HK-2 (cell line): Measurements from ENCODE around the gene SLC29A4.
"Not testable (repeated sequence)": the region's sequence is repeated elsewhere in the genome, so short reads cannot be mapped to it uniquely, and the experiment has no call there.

Experiments
- DNase-seq: peaks from one replicate; pipeline ENCODE4 v3.0.0-alpha.2; 2018; ENCODE audit not compliant: unreplicated experiment

SLC29A4 gene

DNA sequence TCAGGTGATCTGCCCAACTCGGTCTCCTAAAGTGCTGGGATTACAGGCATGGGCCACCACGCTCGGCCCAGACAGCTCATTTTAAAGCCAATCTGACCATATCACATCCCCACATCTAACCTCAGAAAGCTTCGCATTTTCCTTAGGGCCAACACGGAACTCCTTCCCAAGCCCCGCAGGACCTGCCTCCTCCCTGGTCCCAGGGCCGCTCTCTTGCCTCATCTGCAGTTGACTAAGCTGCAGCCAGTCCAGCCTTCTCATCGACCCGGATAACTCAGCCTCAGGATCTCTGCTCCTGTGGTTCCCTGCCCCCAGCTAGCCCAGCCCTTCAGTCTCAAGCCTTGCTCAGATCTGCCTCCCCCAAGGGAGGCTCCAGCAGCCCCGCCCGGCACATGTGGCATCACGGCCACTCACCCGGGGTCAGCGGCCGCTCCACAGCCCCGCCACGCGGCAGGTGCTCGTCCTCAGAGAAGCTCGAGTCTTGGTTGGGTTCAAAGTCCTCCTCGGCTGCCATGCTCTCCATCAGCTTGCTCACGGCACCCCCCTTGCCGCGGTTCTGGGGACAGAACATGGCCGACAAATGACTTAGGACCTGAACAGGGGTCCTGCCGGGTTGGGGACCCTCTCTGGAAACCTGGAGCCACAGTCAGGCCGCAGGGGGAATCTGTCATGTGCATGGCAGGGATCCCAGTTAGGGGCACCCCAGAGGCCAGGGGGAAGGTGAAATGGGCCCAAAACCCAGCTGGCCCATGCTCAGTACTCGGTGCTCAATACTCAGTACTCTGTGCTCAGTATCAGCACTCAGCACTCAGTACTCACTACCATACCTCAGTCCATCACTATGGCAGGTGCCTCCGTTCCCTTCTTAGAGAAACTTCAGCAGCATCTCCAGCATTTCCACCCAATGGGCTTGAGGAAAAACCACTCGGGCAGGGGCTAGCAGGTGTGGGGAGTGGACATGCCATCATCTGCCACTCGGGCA is 41.3 kb downstream of the SLC29A4 start:
- not testable (repeated sequence) for DNase-seq

DNA sequence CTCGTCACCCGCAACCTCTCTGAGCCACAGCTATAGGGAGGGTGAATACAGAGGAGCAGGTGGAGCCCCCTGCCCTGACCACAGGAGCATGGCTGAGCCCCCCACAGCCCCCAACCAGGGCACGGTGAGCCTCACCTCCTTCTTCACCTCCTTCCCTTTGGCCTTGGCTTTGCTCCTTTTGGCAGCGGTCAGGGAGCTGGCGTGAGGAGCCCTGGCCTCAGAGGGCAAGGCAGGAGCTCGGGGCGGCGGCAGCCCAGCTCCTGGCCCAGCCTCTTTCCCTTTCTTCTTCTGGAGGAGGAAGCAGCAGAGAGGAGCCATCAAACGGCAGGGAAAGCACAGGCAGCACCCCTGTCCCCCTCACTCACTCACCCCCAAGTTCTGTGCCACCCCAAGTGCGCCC is 42.2 kb downstream of the SLC29A4 start:
- no peak for DNase-seq

DNA sequence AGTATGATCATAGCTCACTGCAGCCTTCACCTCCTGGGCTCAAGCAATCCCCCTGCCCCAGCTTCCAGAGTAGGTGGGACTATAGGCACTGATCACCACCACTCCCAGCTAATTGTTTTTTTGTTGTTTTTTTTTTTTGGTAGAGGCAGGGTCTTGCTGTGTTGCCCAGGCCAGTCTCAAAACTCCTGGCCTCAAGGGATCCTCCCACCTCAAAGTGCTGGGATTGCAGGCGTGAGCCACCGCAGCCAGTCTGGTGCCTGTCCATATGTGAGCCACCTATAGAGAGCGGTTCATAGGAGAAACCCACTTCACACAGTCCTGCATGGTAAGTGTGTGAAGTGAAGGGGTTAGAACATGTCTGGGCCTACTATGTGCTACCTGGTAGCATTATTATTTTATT is 47.5 kb downstream of the SLC29A4 start:
- DNase-seq: no peak

GRCh38 chr7:5332579-5332978 is 49.8 kb downstream of the SLC29A4 start:
- DNase-seq: no peak

DNA sequence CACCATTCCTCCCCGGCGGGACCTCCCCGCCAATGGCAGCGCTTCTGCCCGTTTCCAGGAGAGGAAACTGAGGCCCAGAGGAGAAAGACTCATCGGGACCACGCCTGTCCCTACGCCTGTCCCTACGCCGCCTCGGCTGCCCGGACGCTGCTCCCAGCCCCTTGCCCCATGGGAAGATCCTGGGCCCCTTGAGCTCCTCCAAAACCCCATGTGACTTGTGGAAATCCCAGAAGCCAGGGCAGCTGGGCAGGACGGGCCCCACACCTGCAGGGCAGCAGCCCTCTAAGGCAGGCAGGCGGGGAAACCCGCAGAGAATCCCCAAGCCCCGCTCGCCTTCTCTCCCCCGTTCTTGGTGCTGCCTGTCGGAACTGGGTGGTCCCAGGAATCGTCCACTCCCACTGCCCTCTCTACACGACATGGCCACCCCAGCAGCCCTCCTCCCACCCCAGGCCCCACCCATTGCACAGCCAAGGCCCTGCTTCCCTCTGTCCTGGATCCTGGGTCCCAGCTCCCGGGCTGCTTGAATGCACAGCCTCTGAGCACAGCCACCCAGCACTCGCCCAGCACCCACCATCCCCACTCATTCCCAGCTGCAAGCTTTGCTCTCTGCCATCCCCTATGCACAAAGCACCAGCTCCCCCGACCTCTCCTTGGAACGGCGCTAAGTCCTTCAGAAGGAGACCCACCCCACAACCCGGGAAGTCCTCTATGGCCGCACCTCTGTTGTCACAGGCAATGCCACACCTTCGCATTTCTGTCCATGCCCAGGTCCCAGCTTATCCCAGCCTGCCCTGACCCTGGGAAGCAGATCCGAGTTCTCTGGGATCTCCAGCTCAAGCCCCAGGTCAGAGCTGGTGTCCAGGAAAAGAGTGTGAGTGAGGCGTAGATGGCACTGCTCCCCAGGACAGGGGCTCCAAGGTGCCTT is 50.6 kb downstream of the SLC29A4 start:
- DNase-seq: no peak

- DNase-seq: no peak
Measured at GRCh38 chr7:5334671-5335070, 51.9 kb downstream of the SLC29A4 start.

GRCh38 chr7:5337047-5337446 is 54.3 kb downstream of the SLC29A4 start:
- DNase-seq: no peak

- DNase-seq: no peak
Measured at GRCh38 chr7:5339955-5340354, 57.2 kb downstream of the SLC29A4 start.

GRCh38 chr7:5342631-5343030 is 59.9 kb downstream of the SLC29A4 start:
- no peak for DNase-seq

- no peak for DNase-seq
Measured at GRCh38 chr7:5343884-5344283, 61.1 kb downstream of the SLC29A4 start.

DNA sequence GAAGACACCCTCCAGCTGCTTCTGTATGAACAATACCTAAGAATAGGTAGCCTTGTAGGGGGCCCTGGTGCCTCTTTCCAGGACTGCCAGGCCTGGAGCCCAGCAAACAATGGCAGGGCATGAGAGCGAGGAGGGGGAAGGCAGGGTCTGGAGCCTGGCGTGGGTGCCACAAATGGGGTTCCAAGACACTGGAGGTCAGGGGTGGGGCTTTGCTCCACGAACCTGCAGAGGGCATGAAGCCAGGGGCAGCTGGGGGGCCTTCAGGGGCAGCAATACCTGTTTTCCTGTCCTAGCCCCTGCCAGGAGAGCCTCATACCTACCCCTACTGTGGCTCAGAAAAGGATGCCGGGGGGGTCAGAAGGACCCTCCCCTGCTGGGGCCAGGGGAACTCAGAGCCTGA is 61.6 kb downstream of the SLC29A4 start:
- DNase-seq: no peak

DNA sequence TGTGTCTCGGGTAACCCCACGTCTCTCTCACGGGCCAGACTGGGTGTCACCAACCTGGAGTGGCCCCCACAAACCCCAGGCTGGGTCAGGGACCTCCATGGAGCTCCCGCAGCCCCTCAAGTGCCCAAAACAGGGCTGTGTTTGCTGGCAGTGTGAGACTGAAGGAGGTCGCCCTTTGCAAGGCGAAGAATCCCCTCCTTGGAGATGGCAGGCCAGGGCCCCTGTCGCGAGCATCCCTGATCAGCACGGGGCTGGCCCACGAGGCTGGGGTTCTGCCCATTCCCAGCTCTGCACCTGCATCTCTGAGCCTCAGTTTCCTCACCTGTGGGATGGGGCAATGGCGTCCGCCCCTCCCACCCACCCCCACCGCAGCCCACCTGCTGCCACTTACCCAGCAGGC is 62.4 kb downstream of the SLC29A4 start:
- DNase-seq: no peak

DNA sequence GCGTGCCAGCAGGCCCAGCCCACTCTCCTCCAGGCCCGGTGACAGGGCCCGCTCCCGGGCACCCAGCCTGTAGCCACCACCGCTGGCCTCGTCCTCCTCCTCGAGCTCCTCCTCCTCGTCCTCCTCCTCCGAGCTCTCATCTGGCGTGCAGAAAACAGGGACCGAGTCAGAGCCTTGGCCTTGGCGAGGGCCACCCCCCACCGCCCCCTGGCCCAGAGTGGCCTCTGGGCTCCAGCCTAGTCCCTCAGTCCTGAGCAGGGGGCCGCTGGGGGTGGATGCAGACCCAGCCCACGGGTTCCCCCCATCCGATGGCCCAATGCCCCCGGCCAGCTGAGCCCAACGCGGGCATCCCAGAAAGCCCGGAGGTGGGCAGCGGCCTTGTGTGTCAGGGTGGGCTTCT is 62.9 kb downstream of the SLC29A4 start:
- DNase-seq: no peak

GRCh38 chr7:5348134-5349004 is 65.6 kb downstream of the SLC29A4 start:
- no peak for DNase-seq

- DNase-seq: no peak
Measured at GRCh38 chr7:5349005-5349380, 66.2 kb downstream of the SLC29A4 start.

DNA sequence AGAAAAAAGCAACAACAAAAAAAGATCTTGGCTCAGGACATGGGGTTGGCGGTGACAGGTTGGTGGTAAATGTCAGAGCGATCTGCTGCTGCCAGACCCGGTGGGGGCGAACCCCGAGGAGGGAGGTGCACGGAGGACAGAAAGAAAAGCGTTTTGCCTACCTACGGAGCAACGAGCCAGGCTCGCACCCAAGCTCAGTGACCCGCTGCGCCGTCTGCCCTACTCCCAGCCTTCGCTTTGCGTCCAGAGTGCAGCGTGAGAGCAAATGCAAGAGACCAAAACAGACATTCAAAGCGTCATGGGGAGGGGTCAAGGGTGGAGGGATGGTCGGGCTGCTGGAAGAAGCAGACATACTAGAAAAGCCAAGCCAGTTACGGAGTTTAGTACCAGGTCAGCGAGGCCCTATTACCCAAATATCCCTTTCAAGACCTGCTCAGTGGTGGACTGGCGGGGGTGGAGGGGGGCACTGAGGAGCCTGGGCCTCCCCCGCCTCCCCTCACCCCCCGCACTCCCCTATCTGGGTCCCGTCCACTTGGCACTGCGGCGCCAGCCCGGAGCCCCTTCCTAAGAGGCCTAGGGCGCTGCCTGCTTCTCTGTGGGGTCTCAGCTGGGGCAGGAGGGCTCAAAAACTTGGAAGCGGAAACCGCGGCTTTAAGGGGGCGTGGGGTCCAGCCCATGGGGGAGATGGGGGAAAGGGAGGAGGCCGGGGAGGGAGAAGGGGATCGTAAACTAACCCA is 66.9 kb downstream of the SLC29A4 start:
- DNase-seq: no peak

DNA sequence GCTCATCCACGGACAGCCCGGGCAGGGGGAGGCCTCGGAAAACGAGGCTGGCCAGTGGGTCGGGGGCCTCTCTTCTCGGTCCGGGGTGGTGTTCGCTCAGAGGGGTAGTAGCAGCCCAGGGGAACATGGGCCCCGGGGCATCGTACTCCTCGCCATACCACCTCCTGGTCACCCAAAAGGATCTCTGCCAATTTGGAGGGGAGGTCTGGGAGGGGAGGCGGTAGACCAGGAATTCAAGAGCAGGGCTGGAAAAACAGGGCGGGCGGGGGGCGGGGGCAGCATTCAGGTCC is 67.4 kb downstream of the SLC29A4 start:
- no peak for DNase-seq

- DNase-seq: no peak
Measured at GRCh38 chr7:5350600-5351385, 68.0 kb downstream of the SLC29A4 start.

DNA sequence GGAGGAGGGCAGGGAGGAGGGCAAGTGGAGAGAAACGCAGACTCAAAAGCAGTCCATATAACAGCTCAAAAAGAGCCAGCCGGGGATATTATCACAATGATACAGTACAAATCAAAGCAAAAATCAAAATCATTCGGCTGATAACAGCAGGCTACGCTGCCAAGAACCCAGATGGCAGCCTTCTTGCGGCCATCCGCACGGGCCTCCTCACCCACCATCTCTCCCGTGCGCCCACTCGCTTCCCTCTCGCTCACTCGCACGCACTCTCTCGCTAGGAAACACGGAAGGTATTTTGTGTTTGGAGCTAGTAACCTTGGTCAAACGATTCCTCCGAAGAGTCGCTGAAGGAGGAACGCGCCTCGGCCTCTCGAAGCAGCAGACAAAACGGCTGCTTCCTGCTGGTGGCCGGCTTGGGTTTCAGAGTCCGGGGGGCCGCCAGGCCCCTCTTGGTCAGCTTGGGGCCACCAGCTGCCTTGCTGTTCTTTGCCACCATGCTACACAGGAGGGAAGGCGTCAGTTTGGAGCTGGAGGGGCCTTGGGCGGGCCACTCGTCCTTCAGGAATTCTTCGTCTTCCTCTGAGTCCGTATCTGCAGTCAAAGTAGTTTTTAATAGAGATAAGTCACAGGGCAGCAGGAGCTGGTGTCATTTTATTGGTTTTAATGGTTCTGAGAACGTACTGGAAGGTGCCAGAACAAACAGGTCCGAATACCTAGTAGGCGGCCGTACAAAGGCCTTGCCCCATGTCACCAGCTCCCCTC is 68.9 kb downstream of the SLC29A4 start:
- no peak for DNase-seq
